GM21529 (cell line): ENCODE data around the gene SLC2A8.

Experiments
- ATAC-seq: cut with Tn5 transposase; IDR thresholded peaks from one replicate; pipeline ENCODE4 v1.9.1; 2021; ENCODE audit not compliant: unreplicated experiment

Gene SLC2A8

DNA sequence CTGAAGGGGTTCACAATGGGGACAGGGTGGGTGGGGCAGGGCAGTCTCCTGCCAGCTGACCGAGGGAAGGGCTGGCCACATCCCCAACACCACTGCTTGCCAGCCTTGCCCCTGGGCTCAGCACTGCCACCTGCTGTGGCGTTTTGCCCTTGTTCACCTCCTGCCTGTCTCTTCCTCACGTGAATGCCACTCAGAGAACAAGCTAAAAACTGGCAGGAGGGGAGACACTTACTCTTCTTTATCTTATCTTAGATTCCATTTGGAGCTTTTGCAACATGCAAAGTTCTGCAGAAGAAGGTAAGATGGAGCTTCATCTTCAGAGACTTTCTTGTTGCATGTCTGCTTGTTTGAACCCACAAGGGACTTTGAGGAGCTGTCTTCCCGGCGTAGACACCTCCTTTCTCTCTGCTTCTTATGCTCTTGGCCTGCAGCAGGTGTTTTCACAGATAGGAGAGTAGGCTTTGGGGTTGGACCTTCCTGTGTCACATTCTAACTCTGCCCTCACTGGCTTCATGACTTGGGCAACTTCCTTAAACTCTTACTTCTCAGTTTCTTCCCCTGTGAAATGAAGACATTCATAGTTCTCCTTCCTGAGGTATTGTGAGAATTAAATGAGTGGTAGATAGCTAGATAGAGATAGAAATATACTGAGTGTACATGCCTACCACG is 58.5 kb downstream of the SLC2A8 start:
- no peak for ATAC-seq

- no peak for ATAC-seq
These were observed 60.4 kb downstream of the SLC2A8 start for GRCh38 chr9:127457191-127457878.
